Stimulated activated CD4-positive, alpha-beta T cell treated with anti-CD3 and anti-CD28 coated beads, TNF-alpha, amount 100 ng/mL, for 1 hour (primary cell): Measurements from ENCODE around the gene FAM234B.

Source experiments
- DNase-seq, 3 donors: peaks; one replicate each; pipeline ENCODE4 v3.0.0-alpha.2; 2020; ENCODE audit warnings: low read depth in 3 of 3, low spot score in 1 of 3

The FAM234B gene, protein sequence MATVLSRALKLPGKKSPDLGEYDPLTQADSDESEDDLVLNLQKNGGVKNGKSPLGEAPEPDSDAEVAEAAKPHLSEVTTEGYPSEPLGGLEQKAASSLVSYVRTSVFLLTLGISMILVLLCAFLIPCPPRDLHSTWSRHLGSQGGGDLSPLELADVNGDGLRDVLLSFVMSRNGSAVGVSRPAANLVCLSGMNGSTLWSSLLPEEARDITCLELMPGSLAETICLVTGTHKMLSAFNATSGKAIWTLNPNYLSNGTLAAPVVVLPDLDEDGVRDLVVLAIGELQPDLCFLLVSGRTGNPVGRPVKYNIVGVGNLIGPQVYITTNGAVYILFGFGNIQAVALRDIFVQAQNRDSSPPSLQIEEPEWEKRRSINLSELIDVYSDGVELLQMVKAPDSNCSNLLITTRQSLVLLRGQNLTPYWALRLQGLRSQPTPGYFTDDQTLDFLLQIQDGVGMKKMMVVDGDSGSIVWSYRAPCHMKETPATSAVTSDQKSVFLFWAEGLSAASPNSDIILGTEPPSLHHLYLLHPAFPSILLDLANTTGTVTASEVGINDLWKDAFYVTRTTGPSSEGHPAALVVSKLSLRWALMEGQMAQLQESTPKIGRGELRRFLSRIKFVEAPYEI

DNA sequence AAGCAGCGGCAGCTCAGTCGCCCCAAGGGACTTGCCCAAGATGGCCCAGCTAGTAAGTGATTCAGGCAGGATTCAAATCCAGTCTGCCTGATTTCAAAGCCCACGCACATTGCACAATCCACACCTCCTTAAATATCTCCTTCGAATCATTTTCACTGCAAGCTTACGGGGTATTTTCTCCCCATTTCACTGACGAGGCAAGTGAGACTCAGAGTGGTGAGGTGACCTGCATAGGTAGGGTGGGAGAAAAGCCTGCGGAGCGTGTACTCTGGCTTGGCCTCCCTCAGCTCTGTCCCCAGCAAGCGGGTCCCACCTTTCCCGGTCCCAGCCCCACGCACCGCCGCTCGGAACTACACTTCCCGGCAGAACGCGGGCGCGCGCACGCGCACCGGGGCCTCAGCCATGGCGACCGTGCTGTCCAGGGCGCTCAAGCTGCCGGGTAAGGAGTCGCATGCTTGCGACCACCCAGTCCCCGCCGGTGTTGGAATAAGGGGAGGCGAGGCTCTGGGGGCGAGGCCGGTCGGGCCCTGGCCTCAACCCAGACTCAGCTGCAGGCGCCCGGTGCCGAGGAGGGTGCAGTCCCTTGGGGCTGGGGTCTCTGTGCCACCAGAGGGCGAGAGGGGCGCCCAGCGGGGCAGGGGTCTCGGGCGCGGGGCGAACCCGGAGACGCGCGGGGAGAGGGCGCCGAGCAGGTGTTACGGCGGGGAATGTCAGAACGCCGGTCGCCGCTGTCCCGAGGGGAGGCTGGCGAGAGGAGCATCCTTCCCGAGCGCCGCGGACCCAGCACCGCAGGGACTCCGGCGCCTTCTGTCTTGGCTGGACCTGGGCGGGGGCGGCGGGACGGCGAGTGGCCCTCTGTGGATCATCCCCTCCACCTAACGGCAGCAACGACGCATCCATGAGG lies at the start of gene FAM234B:
FAM234B (plus strand) TSS at position 380 of the 904 bp plus-strand sequence; CDS start at position 403, 23 bp downstream.
- peak; percentile 18 to 66 (median 59) for DNase-seq

DNA sequence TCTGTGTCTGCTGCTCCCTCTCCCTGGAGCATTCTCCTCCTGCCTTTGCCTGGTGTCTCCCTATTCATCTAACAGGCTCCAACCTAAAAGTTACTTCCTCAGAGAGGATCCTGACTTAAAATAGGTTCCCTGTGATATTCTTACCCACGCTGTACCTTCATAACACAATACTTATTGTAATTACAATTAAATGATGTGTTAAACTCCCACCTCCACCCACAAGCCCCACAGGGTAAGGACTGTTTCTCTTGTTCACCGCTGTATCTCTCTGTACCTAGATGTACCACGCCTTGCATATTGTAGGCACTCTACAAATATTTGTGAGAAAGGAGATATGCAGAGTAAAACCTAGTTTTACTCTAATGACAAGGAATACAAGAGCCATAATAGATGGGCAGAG lies 49.1 kb upstream of the FAM234B start:
- no peak for DNase-seq

DNA sequence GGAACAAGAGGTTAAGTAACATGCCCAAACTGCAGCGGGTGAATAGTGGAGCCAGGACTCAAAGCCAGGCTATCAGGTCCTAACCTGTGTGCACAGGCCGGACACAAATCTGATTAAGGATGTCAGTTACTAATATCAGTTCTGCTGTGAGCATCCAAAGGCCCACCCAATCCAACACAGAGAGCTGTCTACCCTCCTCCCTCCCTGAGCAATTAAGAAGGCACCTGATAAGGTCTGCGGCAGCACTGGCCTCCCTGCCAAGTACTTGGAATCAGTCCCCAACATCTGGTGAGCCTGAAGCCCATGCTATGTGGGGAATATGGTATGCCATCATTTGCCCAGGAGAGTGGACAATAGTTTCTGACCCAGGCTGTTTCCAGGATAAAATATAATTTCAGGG lies 48.0 kb upstream of the FAM234B start:
- no peak for DNase-seq

DNA sequence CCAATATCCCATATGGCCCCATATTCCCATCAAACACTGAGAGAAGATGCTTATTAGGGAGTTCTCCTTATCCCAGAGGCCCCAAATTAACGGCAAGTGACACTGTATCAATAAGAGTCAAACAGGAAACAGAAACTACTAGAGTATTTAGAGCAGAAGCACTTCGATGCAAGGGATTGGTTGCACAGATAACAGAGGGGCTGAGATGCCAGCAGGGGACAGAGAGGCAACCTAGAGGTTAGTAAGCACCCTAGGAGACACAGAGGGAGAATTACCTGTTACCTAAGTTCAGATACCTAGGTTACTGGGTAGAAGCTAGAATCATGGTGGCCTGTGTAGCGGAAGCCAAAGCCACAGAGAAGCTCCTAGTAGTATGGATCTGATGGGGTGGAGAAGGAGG lies 47.0 kb upstream of the FAM234B start:
- no peak for DNase-seq

DNA sequence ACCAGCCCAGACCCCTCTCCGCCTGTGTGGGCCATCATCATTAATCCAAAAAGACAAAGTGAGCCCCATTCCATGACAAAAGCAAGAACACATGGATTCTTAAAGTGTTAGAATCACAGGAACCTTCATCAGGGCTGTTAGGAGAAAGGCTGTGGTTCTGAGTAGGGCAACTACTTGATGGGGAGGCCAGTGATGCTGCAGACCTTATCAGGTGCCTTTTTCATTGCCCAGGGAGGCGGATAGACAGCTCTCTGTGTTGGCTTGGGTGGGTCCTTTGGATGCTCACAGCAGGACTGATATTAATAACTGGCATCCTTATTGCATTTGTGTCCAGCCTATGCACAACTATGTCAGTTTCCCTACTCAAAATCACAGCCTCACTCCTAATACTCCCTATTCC lies 46.4 kb upstream of the FAM234B start:
- DNase-seq = no peak

DNA sequence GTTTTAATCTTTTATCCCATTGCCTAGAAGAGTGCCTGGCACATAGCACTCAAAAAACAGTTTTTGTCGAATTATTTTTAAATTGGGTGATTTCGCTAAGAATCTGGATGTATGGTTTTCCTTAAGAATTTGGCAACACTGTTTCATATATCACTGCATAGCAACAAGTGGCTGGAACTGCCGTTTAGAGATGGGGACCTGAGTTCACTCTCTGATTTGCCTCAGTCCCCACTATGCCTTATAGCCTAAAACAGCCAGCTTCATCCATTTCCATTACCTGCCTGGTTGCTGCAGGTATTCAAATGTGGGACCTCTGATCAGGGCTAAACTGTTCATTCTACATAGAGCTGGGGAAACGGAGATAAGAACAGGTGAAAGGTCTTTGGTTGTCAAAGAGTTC lies 45.9 kb upstream of the FAM234B start:
- DNase-seq = no peak

DNA sequence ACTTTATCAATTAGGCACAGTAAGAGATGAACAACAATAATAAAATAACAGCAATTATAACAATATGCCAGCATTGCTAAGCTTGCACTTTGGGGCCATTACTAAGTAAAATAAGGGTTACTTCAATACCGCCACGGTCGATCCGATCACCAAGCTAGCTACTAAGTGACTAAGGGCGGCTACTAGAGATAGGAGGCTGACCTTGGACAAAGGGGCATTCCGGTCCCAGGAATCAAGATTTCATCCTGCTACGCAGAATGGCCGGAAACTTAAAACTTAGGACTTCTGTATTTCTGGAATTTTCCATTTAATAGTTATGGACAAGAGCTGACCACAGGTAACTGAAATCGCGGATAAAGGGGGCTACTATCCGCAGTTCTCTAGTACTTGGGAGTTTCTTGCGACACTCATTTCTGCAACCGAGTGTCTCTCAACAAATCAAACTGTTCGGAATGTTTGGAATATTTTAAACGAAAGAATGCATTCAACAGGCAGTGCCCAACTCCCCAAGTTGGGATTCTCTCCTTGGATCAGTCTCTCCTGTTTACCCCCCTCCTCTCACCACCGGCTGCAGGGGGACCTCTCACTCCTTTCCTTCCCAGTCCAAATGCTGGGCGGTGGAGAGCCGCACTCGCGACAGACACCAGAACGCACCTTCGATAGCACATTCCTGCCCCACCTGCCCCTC lies 44.8 kb upstream of the FAM234B start:
- no peak for DNase-seq

DNA sequence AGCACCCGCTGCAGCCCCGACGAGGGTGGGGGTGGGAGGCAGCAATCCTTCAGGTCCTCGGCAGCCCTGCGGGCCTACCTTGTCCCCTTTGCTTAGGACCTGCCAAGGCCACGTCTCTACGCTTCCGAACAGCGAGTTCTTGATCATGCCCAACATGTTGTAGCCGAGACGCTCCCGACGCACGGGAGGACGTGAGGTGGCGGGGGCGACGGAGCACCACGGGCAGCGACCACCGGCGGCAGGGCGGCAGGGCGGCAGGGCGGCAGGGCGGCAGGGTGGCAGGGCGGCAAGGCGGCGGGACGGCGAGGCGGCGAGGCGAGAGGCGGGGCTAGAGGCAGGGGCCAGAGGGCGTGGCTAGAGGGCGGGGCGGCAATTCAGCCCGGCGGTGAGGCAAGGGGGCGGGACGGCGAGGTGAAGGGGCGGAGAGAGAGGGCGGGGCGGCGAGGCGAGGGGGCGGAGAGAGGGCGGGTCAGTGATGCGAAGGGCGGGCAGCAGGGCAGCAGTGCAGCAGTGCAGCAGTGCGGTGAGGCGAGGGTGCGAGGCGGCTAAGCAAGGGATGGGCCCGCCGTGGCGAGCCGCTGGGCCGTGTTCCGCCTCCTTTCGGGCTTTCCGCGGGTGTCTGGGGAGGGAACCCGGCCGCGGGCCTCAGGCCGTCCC lies 44.1 kb upstream of the FAM234B start, which contains the start of gene HEBP1:
HEBP1 (minus strand) TSS at position 307 of the 657 bp plus-strand sequence; CDS start at position 156, 151 bp downstream.
- peak; percentile 89 to 98 (median 95) for DNase-seq

DNA sequence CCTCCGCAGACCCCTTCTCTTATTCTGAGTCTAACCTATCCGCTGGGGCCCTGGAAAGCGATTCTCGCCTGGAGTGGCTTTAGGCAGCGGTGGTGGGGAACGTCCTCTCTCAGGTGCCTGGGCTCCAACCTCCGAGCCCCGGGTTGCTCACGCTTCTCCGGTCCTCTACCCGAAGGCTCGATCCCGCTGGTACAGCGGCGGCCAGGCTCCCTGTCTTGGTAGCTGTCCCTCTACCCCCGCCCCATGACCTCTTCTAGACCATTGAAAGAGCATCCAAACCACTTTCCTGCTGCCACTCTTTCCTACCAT lies 43.6 kb upstream of the FAM234B start:
- DNase-seq = no peak

DNA sequence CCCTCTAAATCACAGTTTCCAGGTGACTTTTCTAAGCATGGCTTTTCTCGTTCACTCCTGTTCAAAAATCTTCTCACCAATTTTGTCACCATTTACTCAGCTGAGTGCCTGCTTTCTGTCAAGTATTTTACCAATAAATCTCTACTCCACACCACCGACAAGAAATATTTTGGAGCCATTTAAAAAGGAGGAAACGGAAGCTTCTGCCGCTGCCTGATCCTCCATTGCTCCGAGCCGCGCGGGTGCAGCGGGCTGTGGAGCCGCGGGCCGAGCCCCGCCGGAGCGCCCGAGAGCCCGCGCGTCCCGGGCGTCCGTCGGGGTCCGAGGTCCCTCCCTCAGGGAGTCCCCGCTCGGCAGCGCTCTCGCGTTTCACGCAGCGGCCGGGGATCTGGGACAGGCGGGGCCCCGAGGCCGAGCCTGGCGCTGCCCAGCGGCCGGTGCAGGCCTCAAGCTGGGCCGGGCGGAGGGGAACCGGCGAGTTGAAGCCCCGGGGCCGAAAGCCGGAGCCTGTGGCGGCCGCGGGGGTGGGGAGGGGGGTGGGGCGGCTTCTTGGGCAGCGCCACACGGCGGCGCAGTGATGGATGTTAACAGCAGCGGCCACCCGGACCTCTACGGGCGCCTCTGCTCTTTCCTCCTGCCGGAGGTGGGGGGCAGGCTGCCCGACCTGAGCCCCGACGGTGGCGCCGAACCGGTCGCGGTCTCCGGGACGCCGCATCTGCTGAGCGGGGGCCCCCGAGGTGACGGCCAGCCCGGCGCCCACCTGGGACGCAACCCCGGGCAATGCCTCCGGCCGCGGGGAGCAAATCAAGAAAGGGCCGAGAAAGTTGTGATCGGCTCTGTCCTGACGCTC lies 43.0 kb upstream of the FAM234B start:
- peak in 2 of 3 donors; percentile 10 to 12 for DNase-seq

DNA sequence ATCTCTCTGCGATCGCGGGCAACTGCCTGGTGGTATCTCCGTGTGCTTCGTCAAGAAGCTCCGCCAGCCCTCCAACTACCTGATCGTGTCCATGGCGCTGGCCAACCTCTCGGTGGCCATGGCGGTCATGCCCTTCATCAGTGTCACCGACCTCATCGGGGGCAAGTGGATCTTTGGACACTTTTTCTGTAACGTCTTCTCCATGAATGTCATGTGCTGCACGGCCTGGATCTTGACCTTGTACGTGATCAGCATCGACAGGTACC lies 42.5 kb upstream of the FAM234B start:
- DNase-seq = no peak

DNA sequence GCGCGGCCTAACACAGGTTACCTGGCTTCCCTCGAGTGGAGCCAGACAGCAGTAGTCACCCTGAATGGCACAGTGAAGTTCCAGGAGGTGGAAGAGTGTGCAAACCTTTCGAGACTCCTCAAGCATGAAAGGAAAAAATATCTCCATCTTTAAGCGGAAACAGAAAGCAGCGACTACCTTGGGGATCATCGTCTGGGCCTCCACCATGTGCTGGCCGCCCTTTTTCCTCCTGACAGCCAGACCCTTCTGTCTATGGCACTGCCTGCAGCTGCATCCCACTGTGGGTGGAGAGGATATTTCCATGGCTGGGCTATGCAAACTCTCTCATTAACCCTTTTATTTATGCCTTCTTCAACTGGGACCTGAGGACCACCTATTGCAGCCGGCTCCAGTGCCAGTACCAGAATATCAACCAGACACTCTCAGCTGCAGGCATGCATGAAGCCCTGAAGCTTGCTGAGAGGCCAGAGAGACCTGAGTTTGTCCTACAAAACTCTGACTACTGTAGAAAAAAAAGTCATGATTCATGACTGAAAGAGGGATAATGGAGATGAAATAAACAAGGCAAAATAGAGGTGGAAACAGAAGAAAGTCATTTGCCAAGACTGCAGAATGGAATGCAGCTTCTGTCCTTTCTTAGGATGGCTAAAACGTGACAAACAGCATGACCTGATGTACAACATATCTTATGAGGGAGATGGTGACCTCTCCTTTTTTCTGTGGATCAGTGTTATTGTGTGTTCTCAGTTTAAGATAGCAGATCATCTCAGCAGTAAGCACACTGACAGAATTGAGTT lies 41.7 kb upstream of the FAM234B start:
- DNase-seq = no peak

DNA sequence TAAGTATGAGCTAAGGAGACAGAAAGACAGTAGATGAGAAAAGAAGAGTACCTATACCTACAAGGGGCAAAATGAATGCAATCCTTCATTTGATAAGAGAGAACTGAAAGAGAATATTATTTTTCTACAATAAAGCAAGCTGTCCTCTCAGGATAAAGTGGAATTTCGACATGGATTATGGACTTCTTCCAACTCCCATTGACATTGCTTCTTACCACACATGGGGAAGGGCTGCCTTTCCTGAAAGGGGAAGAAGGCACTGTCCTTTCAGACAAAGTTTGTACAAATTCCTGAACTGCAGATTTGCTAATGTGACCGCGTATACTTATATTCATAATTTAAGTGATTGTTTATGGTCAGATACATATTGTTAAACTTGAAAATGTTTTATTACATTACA lies 39.8 kb upstream of the FAM234B start:
- no peak for DNase-seq

DNA sequence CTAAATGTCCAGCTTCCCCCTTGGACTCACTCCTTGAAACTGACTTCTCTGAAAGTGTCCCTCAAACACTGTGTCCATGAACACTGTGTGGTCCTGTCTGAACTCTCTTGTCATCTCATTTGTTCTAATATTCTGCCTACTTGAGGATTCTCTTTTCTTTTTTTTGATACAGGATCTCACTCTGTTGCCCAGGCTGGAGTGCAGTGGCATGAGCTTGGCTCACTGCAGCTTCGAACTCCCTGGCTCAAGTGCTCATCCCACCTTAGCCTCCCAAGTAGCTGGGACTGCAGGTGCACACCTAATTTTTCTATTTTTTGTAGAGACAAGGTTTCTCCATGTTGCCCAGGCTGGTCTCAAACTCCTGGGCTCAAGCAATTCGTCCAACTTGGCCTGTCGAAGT lies 39.2 kb upstream of the FAM234B start:
- DNase-seq = no peak

DNA sequence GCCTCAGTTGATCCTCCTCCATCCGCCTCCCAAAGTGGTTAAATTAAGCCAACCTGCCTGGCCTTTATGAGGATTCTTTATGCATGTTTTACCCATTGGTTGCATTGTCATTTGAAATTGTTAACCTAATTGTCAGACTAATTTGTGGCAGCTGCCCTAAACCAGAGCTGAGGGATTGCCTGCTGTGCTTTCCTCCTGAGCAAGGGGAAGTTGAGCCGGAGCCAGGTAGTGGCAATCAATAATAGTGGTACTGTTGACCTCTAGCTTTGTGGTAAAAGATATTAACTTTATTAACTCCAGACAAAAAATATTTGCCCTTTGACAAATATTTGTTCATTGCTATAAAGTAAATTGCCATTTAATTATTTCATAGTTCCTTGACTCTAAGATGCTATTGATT lies 38.5 kb upstream of the FAM234B start:
- DNase-seq = no peak

DNA sequence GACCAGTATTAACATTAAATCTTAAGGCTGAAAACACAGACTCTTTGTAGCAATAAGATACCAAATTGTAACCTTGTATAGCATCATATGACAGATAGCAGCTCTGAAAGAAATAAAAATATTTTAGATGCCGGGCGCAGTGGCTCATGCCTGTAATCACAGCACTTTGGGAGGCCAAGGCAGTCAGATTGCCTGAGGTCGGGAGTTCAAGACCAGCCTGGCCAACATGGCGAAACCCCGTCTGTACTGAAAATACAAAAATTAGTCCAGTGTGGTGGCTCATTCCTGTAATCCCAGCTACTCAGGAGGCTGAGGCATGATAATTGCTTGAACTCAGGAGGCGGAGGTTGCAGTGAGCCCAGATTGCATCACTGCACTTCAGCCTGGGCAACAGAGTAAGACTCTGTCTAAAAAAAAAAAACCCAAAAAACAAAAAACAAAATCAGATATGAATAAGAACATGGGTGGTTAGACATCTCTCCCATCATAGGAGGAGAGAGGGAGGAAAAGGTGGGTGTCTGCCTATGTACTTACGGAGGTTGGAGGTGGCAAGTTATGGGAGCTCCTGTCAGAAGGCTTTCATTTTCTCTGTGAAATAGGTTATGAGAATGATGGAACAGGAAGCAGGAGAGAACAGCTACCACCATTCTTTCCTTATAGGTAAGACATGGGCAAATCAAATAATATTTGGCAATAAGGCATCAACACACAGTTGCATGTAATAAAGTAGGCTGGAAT lies 36.5 kb upstream of the FAM234B start:
- no peak for DNase-seq

DNA sequence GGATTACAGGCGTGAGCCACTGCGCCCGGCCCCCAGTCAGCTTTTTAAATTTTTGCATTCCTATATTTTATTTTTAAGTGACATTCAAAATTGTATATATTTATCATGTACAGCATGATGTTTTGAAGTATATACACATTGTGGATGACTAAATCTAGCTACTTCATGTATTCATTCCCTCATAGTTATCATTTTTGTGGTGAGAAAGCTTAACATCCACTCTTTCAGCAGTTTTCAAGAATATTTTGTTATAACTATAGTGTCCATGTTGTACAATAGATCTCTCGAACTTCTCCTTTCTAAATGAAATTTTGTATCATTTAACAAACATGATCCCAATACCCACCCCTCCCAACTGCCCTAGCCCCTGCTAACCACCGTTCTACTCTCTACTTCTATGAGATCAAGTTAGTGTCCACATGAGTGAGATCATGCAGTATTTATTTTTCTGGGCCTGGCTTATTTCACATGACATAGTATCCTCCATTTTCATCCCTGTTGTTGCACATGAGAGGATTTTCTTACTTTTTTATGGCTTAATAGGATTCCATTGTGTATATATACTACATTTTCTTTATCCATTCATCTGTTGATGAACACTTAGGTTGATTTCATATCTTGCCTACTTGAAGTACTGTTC lies 35.3 kb upstream of the FAM234B start:
- no peak for DNase-seq

DNA sequence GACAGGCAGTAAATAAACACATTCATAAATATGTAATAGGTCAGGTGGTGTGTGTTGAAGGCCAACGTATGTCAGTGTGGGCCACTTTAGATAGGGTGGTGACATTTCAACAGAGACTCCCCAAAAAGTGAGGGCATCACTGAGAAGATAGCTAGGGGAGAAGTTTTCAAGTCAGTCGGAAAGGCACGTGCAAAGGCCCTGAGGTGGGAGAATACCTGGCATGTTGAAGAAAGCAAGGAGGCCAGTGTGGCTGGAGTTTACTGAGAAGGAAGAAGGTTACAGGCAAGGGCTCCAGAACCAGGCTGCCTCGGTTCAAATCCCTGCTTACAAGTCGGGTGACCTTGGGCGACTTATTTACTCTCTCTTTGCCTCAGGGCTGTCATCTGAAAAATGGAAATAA lies 33.1 kb upstream of the FAM234B start:
- no peak for DNase-seq
